ENCODE results near the gene NOL4L.

The NOL4L gene

GRCh38 chr20:32585011-32585585 lies at the start of gene NOL4L:
Gene NOL4L, minus strand, starts transcription at chr20:32585333. Its CDS starts 443 bp downstream, at chr20:32584890.
- DNase-seq: peak; percentile 65

GRCh38 chr20:32634041-32634805 lies 49.1 kb upstream of the NOL4L start:
- no peak for DNase-seq

- DNase-seq: no peak
These were observed 47.6 kb upstream of the NOL4L start for GRCh38 chr20:32632461-32633354.

- no peak for DNase-seq
These were observed 46.9 kb upstream of the NOL4L start for GRCh38 chr20:32631933-32632460.

GRCh38 chr20:32629813-32630212 lies 44.7 kb upstream of the NOL4L start:
- no peak for DNase-seq

GRCh38 chr20:32628960-32629530 lies 43.9 kb upstream of the NOL4L start:
- no peak for DNase-seq

GRCh38 chr20:32626859-32627636 lies 41.9 kb upstream of the NOL4L start:
- no peak for DNase-seq

- no peak for DNase-seq
These were observed 41.3 kb upstream of the NOL4L start for GRCh38 chr20:32626407-32626806.

GRCh38 chr20:32625996-32626395 lies 40.9 kb upstream of the NOL4L start:
- no peak for DNase-seq

- no peak for DNase-seq
These were observed 39.7 kb upstream of the NOL4L start for GRCh38 chr20:32624687-32625345.

- DNase-seq: no peak
These were observed 38.6 kb upstream of the NOL4L start for GRCh38 chr20:32623667-32624157.

- DNase-seq: no peak
These were observed 37.7 kb upstream of the NOL4L start for GRCh38 chr20:32622585-32623468.

- no peak for DNase-seq
These were observed 36.9 kb upstream of the NOL4L start for GRCh38 chr20:32621891-32622584.

GRCh38 chr20:32621071-32621890 lies 36.1 kb upstream of the NOL4L start:
- no peak for DNase-seq

GRCh38 chr20:32619586-32619985 lies 34.5 kb upstream of the NOL4L start:
- DNase-seq: no peak

- no peak for DNase-seq
These were observed 29.6 kb upstream of the NOL4L start for GRCh38 chr20:32614772-32615171.

- no peak for DNase-seq
These were observed 29.2 kb upstream of the NOL4L start for GRCh38 chr20:32614303-32614702.

- no peak for DNase-seq
These were observed 28.3 kb upstream of the NOL4L start for GRCh38 chr20:32613192-32614053.

Measured in activated CD8-positive, alpha-beta memory T cell treated with anti-CD3 and anti-CD28 coated beads, Interleukin-2, amount 50 U/mL, for 48 hours (primary cell).